K562 (cell line): Measurements from ENCODE around the gene ECSCR. TPM values are rescaled to one million over a fixed set of nuclear protein-coding genes. Genes with fewer than 3 reads are reported as not detected.
A peak's percentile ranks its signal among the peaks of the same experiment; 100 is the strongest.

Experiments
- ASH1L ChIP-seq: fragments of 450-650 bp; IDR thresholded peaks from 2 replicates; pipeline ENCODE4 v1.6.1; 2018; ENCODE audit warnings: borderline replicate concordance, mild to moderate bottlenecking, low read depth; ENCODE audit not compliant: partially characterized antibody
- ATF4 ChIP-seq: fragments of 450-650 bp; formaldehyde crosslinking; IDR thresholded peaks from 2 replicates; pipeline ENCODE4 v1.4.0; 2022; ENCODE audit warnings: mild to moderate bottlenecking, moderate library complexity
- CREB1 ChIP-seq, 2 experiments: sonication (generic) in 1 of 2; formaldehyde crosslinking in 1 of 2; IDR thresholded peaks; 2 replicates each; pipeline versions ENCODE4 v1.6.1 to v1.8.0; 2012 to 2022; ENCODE audit warnings: inconsistent platforms in 1 of 2, mild to moderate bottlenecking in 1 of 2, missing genetic modification reagents in 1 of 2, moderate library complexity in 1 of 2
- E2F1 ChIP-seq: sonication (generic); formaldehyde crosslinking; IDR thresholded peaks from 2 replicates; pipeline ENCODE4 v1.8.1; 2023; ENCODE audit warnings: mild to moderate bottlenecking, missing genetic modification reagents, moderate library complexity
- ETV6 ChIP-seq, 3 experiments: fragments of 150-350 bp in 1 of 3; sonication (generic) in 1 of 3; formaldehyde crosslinking in 1 of 3; IDR thresholded peaks; 2 replicates each; pipeline versions ENCODE4 v1.6.1 to v1.8.0; 2014 to 2022; ENCODE audit warnings: borderline replicate concordance in 2 of 3, low read depth in 2 of 3, antibody characterized with exemption in 1 of 3, low read length in 1 of 3, mild to moderate bottlenecking in 1 of 3, missing genetic modification reagents in 1 of 3
- HEY1 ChIP-seq: fragments of 250-450 bp; sonication (Bioruptor Pico); IDR thresholded peaks from 2 replicates; pipeline ENCODE4 v1.5.0; 2020; ENCODE audit warnings: mild to moderate bottlenecking, moderate library complexity, borderline replicate concordance
- HMBOX1 ChIP-seq: sonication (generic); IDR thresholded peaks from 2 replicates; pipeline ENCODE4 v1.6.1; 2016
- IFI16 ChIP-seq: fragments of 250-450 bp; sonication (Bioruptor Pico); IDR thresholded peaks from 2 replicates; pipeline ENCODE4 v2.1.2; 2022; ENCODE audit warnings: mild to moderate bottlenecking, inconsistent platforms
- KLF16 ChIP-seq: IDR thresholded peaks from 2 replicates; pipeline ENCODE4 v1.6.1; 2016; ENCODE audit warnings: antibody characterized with exemption
- MBD2 ChIP-seq: sonication (generic); IDR thresholded peaks from 2 replicates; pipeline ENCODE4 v1.6.1; 2016; ENCODE audit warnings: low read depth, borderline replicate concordance
- MIER1 ChIP-seq: fragments of 450-650 bp; IDR thresholded peaks from 2 replicates; pipeline ENCODE4 v1.6.1; 2016; ENCODE audit warnings: antibody characterized with exemption, mild to moderate bottlenecking, low read depth
- NBN ChIP-seq: fragments of 450-650 bp; IDR thresholded peaks from 2 replicates; pipeline ENCODE4 v1.6.1; 2016; ENCODE audit warnings: low read depth, mild to moderate bottlenecking
- NFIC ChIP-seq: fragments of 450-650 bp; IDR thresholded peaks from 2 replicates; pipeline ENCODE4 v1.6.1; 2017; ENCODE audit warnings: mild to moderate bottlenecking, inconsistent platforms
- RAD21 ChIP-seq, 2 experiments: fragments of 250-450 bp in 1 of 2; fragments of 450-650 bp in 1 of 2; sonication (Bioruptor Pico) in 1 of 2; formaldehyde crosslinking in 1 of 2; IDR thresholded peaks in 1 of 2; conservative IDR thresholded peaks in 1 of 2; 2 replicates each; pipeline versions ENCODE4 v1.4.0 to v1.8.0; 2020 to 2022; ENCODE audit warnings: mild to moderate bottlenecking in 2 of 2, moderate library complexity in 1 of 2
- RBM14 ChIP-seq: fragments of 200-400 bp; formaldehyde crosslinking; IDR thresholded peaks from 2 replicates; pipeline ENCODE4 v1.6.1; 2018; ENCODE audit warnings: low read depth, mild to moderate bottlenecking, low read length, moderate library complexity, borderline replicate concordance; ENCODE audit not compliant: insufficient read depth
- SETDB1 ChIP-seq: IDR thresholded peaks from one replicate; pipeline ENCODE4 v1.6.1; 2012; ENCODE audit warnings: low read length, control low read depth, inconsistent platforms
- TAF1 ChIP-seq: IDR thresholded peaks from 2 replicates; pipeline ENCODE4 v1.6.1; 2011; ENCODE audit warnings: mild to moderate bottlenecking, low read length, moderate library complexity; ENCODE audit not compliant: insufficient read depth, control insufficient read depth, severe bottlenecking; ENCODE audit errors: extremely low read depth
- WHSC1 ChIP-seq: IDR thresholded peaks from one replicate; pipeline ENCODE4 v1.6.1; 2012; ENCODE audit warnings: low read length, control low read depth, inconsistent platforms
- ZBTB33 ChIP-seq: sonication (generic); formaldehyde crosslinking; IDR thresholded peaks from 2 replicates; pipeline ENCODE4 v1.8.1; 2023; ENCODE audit warnings: mild to moderate bottlenecking, missing genetic modification reagents
- ZNF134 ChIP-seq: fragments of 250-450 bp; sonication (Bioruptor Pico); conservative IDR thresholded peaks from 2 replicates; pipeline ENCODE4 v1.4.0; 2020
- ZNF589 ChIP-seq: fragments of 200-800 bp; sonication (Bioruptor generic); IDR thresholded peaks from 2 replicates; pipeline ENCODE4 v1.6.1; 2016; ENCODE audit warnings: low read depth, missing genetic modification characterization, missing compliant biosample characterization
- polyA plus RNA-seq, 8 experiments: library from polyadenylated mRNA; depleted of rRNA in 4 of 8; stranded (reverse) in 5 of 8; unstranded in 3 of 8; fragments of >200 nt; fragmentation: Nextera tagmentation in 2 of 8; fragmentation: Illumina TruSeq in 1 of 8; extraction: Ambion mirVana in 2 of 8; extraction: Trizol in 1 of 8; gene quantifications; 2 replicates each; pipeline versions ENCODE4 v1.2.1 to v1.2.3, GENCODE V29; 2011 to 2014; ENCODE audit warnings: inconsistent platforms in 1 of 8, missing spikeins in 1 of 8
- total RNA-seq, 7 experiments: library from RNA; depleted of rRNA in 6 of 7; stranded (reverse); fragments of >200 nt in 6 of 7; fragmentation: Illumina TruSeq in 2 of 7; extraction: Trizol in 2 of 7; gene quantifications; 2 replicates each; pipeline versions ENCODE4 v1.2.1 to v1.2.3, GENCODE V29; 2011 to 2021; ENCODE audit warnings: low replicate concordance in 1 of 7

Gene ECSCR
- total and polyA plus RNA-seq, 9 of the 15 experiments (the other 6 are each of a cell fraction or from before 2014, with no cell fraction given) = 0.10 to 0.25 (median 0.13) TPM; not detected in 6

GRCh38 chr5:139474890-139475791 lies 12.6 kb upstream of the ECSCR start (continued):
- TF ChIP-seq NBN (peak; percentile 81), ZBTB33 (no peak; the same call in 1 of the 2 replicates), ASH1L (no peak), ATF4 (CRISPR knock-in tag) (peak; percentile 28; the same call in 1 of the 2 replicates), MBD2 (no peak; the same call in 1 of the 2 replicates), WHSC1 (no peak), SETDB1 (no peak), CREB1 (IDR thresholded peaks at IDR 0.05) (0 out of 2 replicates have a peak, but pooled peaks have one; percentile 11), CREB1 (CRISPR knock-in tag; IDR thresholded peaks at IDR 0.05) (no peak), HEY1 (CRISPR knock-in tag) (no peak), NFIC (peak; percentile 72), ZNF589 (CRISPR knock-in tag) (peak; percentile 38; the same call in 1 of the 2 replicates), ZNF134 (no peak), KLF16 (peak; percentile 73; the same call in 1 of the 2 replicates), RBM14 (no peak), IFI16 (CRISPR knock-in tag) (no peak), ETV6 (IDR thresholded peaks at IDR 0.05; ENCODE audit: borderline replicate concordance in 1 of 2, low read depth in 2 of 2, low read length in 1 of 2) (peak; percentile 60 to 73; a peak in 2 of 4 replicates), ETV6 (CRISPR knock-in tag; IDR thresholded peaks at IDR 0.05; ENCODE audit: borderline replicate concordance) (no peak), MIER1 (no peak), E2F1 (CRISPR knock-in tag) (no peak), RAD21 (CRISPR knock-in tag; conservative IDR thresholded peaks at IDR 0.05 in 1 of 2, IDR thresholded peaks at IDR 0.05 in 1 of 2) (peak; percentile 10 to 32; a peak in 2 of 4 replicates), HMBOX1 (peak; percentile 41; the same call in 1 of the 2 replicates), TAF1 (no peak)
